ENCODE data around the gene TRIM25.

TRIM25 gene

GRCh38 chr17:56913000-56913311, 893 bp downstream of the TRIM25 start:
- TF ChIP-seq CTCF (conservative IDR thresholded peaks at IDR 0.05; ENCODE audit: low read length) = no peak
- DNase-seq (ENCODE audit: low read depth) = no peak
- H3K4me3 ChIP-seq (ENCODE audit: low read length) = peak overlapping the region; percentile 97

- DNase-seq (ENCODE audit: low read depth) = peak; percentile 49
- TF ChIP-seq CTCF (conservative IDR thresholded peaks at IDR 0.05; ENCODE audit: low read length) = no peak
- peak overlapping the region; percentile 97 for H3K4me3 ChIP-seq (ENCODE audit: low read length)
Measured at GRCh38 chr17:56912105-56912999, 1.5 kb downstream of the TRIM25 start.

GRCh38 chr17:56910509-56911235, 3.2 kb downstream of the TRIM25 start:
- TF ChIP-seq CTCF (conservative IDR thresholded peaks at IDR 0.05; ENCODE audit: low read length) = no peak
- H3K4me3 ChIP-seq (ENCODE audit: low read length) = no peak overlapping the region; the same call in 1 of the 2 replicates
- DNase-seq (ENCODE audit: low read depth) = no peak

GRCh38 chr17:56909742-56910508, 3.9 kb downstream of the TRIM25 start:
- H3K4me3 ChIP-seq (ENCODE audit: low read length) = no peak overlapping the region
- TF ChIP-seq CTCF (conservative IDR thresholded peaks at IDR 0.05; ENCODE audit: low read length) = no peak
- DNase-seq (ENCODE audit: low read depth) = no peak

- no peak for DNase-seq (ENCODE audit: low read depth)
- no peak for TF ChIP-seq CTCF (conservative IDR thresholded peaks at IDR 0.05; ENCODE audit: low read length)
Measured at GRCh38 chr17:56908001-56908542, 5.8 kb downstream of the TRIM25 start.

GRCh38 chr17:56903560-56903959, 10.3 kb downstream of the TRIM25 start:
- no peak for TF ChIP-seq CTCF (conservative IDR thresholded peaks at IDR 0.05; ENCODE audit: low read length)
- DNase-seq (ENCODE audit: low read depth) = no peak
- H3K4me3 ChIP-seq (ENCODE audit: low read length) = no peak overlapping the region

More at GRCh38 chr17:56908001-56908542, 5.8 kb downstream of the TRIM25 start:
- no peak overlapping the region for H3K4me3 ChIP-seq (ENCODE audit: low read length)
